Small intestine (tissue), 4 donors: ENCODE data around the gene NKIRAS1. TPM values are rescaled to one million over a fixed set of nuclear protein-coding genes. Genes with fewer than 3 reads are reported as not detected.

Experiments used
- polyA plus RNA-seq, 4 donors: library from polyadenylated mRNA; stranded (reverse) in 3 of 4; unstranded in 1 of 4; fragments of 200-250 nt in 3 of 4; fragments of 120-200 nt in 1 of 4; gene quantifications; one replicate each; pipeline versions ENCODE4 v1.2.1 to v1.2.3, GENCODE V29; 2013
- donor health status: healthy with polysubstance abuse.
- donor health status: Bipolar disorder and iron deficiency.
- donor health status: healthy.

NKIRAS1 gene
- polyA plus RNA-seq, 4 donors, result 4.0 to 6.6 (median 4.6) TPM

Other genes with a start within 250 kb of the NKIRAS1 start
- gene UBE2E1, start 111.0 kb downstream of the NKIRAS1 start, polyA plus RNA-seq, result 100 to 1,000 TPM in 1 of 4 donors, 10 to 100 TPM in 3; 52.4 to 102 (median 68.4) TPM
- 1,000 to 10,000 TPM; 1,526 to 3,526 (median 2,791) TPM for gene RPL15, start 142 bp upstream of the NKIRAS1 start, polyA plus RNA-seq
- 10 to 100 TPM in 2 of 4 donors, 1 to 10 TPM in 2; 8.3 to 13.0 (median 11.1) TPM for gene NR1D2, start 28.3 kb upstream of the NKIRAS1 start, polyA plus RNA-seq